ENCODE data around the gene OR5W2. TPM values are rescaled to one million over a fixed set of nuclear protein-coding genes. Genes with fewer than 3 reads are reported as not detected.
"Not testable (repeated sequence)": the region's sequence is repeated elsewhere in the genome, so short reads cannot be mapped to it uniquely, and the experiment has no call there.

Gene OR5W2
- total RNA-seq, 2 donors from 2014 or later = not detected

DNA sequence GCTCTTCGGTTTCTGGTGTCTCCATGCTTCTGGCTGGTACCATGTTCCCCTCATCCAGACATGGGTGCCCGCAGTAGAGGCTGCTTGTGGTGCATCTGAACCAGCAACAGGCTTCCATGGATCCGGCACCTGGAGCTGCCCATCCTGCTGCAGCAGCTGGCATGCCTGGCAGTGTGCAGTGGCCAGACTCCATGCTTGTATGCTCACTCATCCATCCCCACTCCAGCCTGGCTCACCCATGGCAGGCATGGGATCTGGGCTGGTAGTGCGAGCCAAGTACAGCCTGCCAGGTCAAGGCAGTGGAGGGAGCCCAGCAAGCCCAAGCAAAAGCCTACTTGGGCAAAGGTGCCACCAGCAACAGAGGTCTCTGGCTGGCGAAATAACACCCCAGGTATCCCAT lies 6.2 kb upstream of the OR5W2 start:
- TF ChIP-seq, protein P1, sequence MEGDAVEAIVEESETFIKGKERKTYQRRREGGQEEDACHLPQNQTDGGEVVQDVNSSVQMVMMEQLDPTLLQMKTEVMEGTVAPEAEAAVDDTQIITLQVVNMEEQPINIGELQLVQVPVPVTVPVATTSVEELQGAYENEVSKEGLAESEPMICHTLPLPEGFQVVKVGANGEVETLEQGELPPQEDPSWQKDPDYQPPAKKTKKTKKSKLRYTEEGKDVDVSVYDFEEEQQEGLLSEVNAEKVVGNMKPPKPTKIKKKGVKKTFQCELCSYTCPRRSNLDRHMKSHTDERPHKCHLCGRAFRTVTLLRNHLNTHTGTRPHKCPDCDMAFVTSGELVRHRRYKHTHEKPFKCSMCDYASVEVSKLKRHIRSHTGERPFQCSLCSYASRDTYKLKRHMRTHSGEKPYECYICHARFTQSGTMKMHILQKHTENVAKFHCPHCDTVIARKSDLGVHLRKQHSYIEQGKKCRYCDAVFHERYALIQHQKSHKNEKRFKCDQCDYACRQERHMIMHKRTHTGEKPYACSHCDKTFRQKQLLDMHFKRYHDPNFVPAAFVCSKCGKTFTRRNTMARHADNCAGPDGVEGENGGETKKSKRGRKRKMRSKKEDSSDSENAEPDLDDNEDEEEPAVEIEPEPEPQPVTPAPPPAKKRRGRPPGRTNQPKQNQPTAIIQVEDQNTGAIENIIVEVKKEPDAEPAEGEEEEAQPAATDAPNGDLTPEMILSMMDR (IDR thresholded peaks at IDR 0.05) = no peak
- H3K9me3 ChIP-seq = no peaks in the 10 kb centered on the region
- H3K9ac ChIP-seq (ENCODE audit: low read depth in 2 of 2, low read length in 2 of 2) = no peak overlapping the region
- no peak for DNase-seq
- H3K36me3 ChIP-seq = no peaks in the 10 kb centered on the region
- intact Hi-C loops (cut with DNase I) = no loop called here
- H3K27ac ChIP-seq = no peak overlapping the region
- no peak overlapping the region for H3K4me3 ChIP-seq
- no peaks in the 10 kb centered on the region for H3K27me3 ChIP-seq
- H3K4me1 ChIP-seq = no peaks in the 10 kb centered on the region

- no peaks in the 10 kb centered on the region for H3K36me3 ChIP-seq
- H3K27ac ChIP-seq = no peak overlapping the region
- no peak overlapping the region for H3K9ac ChIP-seq (ENCODE audit: low read depth in 2 of 2, low read length in 2 of 2)
- H3K9me3 ChIP-seq = no peaks in the 10 kb centered on the region
- no peak for DNase-seq
- no peaks in the 10 kb centered on the region for H3K27me3 ChIP-seq
- TF ChIP-seq, protein P1 (IDR thresholded peaks at IDR 0.05) = no peak
- H3K4me1 ChIP-seq = no peaks in the 10 kb centered on the region
- no peak overlapping the region for H3K4me3 ChIP-seq
- intact Hi-C loops (cut with DNase I) = no loop called here
Measured at GRCh38 chr11:55902308-55902707, 12.1 kb downstream of the OR5W2 start.

DNA sequence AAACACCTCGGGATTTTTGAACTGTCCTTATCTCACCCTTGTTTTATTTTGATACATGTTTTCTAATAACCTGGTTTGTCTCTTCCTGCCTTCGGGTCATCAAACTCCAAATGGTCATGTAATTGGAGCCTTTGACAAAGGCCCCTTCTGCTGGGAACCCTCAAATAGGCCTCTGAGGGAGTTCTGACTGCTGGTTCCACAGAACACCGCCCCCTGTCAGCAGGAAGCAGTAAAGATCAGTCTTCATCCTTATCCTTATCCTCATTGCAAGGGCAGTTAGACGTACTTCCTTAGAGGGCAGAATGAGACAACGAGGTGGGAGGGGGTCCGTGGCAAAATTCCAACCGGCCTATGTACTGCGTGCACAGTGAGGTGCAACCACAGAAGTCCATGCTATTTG lies 19.2 kb downstream of the OR5W2 start:
- DNase-seq = no peak
- Histone ChIP-seq H3K4me1 (no peaks in the 10 kb centered on the region), H3K27ac (no peak overlapping the region), H3K36me3 (no peaks in the 10 kb centered on the region), H3K27me3 (no peaks in the 10 kb centered on the region), H3K9me3 (no peaks in the 10 kb centered on the region), H3K4me3 (no peak overlapping the region), H3K9ac (ENCODE audit: low read depth in 2 of 2, low read length in 2 of 2) (no peak overlapping the region)
- intact Hi-C loops (cut with DNase I) = no loop called here
- TF ChIP-seq, protein P1 (IDR thresholded peaks at IDR 0.05) = no peak

- H3K4me3 ChIP-seq; H3K27ac ChIP-seq; H3K27me3 ChIP-seq; H3K9me3 ChIP-seq; DNase-seq; H3K4me1 ChIP-seq; H3K36me3 ChIP-seq; H3K9ac ChIP-seq (ENCODE audit: low read depth in 2 of 2, low read length in 2 of 2); intact Hi-C loops (cut with DNase I): not testable (repeated sequence)
Measured at GRCh38 chr11:55885481-55885880, 28.9 kb downstream of the OR5W2 start.

DNA sequence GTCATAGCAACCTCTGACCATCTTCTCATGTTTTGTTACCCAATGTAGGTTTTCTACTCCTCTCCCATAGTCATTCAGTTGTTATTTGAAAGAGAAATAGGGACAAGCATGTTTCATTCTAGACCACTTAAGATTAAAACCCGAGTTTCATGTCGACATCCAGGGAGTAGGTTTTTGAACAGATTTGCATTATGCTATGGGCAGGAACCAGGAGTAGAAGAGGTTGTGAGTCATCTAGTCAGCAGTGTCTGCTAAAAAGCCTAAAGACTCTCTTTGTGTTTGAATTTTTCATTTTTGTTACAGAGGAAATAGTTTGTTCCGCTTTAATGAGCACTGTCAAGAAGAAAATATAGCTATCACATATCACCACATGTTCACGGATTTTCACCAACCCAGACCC lies 29.4 kb downstream of the OR5W2 start:
- H3K9ac ChIP-seq (ENCODE audit: low read depth in 2 of 2, low read length in 2 of 2); H3K9me3 ChIP-seq; H3K27ac ChIP-seq; intact Hi-C loops (cut with DNase I); DNase-seq; H3K27me3 ChIP-seq; H3K4me3 ChIP-seq; H3K36me3 ChIP-seq; H3K4me1 ChIP-seq: not testable (repeated sequence)

DNA sequence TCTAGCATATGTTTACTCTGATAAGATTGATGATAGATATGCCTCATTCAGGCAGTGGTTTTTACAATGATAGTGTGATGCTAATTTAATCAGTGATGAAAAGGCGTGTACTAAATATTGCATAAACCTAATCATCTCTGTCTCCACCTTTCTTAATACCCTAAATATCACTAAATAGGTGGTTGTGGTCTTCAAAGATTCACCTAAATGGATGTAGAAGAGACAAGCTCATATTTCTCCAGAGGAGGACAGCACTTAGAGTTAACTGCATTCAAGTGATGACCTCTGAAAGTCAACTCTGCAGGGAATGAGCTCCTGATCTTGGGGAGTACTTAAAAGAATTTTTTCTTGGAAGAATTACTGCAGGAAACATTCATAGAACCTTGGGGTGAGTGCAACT lies 31.4 kb downstream of the OR5W2 start, which contains the start of gene TRIM51:
Gene TRIM51, plus strand, starts transcription at position 301 of the 400 bp plus-strand sequence. CDS start 2,132 bp downstream, outside the sequence.
- H3K27me3 ChIP-seq; H3K9me3 ChIP-seq; H3K27ac ChIP-seq; H3K4me3 ChIP-seq; H3K4me1 ChIP-seq; H3K9ac ChIP-seq (ENCODE audit: low read depth in 2 of 2, low read length in 2 of 2); intact Hi-C loops (cut with DNase I); DNase-seq; H3K36me3 ChIP-seq: not testable (repeated sequence)

- peak; percentile 25 for DNase-seq
- H3K4me1 ChIP-seq; H3K27me3 ChIP-seq; H3K9ac ChIP-seq (ENCODE audit: low read depth in 2 of 2, low read length in 2 of 2); H3K9me3 ChIP-seq; H3K36me3 ChIP-seq; intact Hi-C loops (cut with DNase I); H3K27ac ChIP-seq: not testable (repeated sequence)
- H3K4me3 ChIP-seq = peak overlapping the region; percentile 30
Measured at GRCh38 chr11:55873146-55873545, 41.2 kb downstream of the OR5W2 start.

DNA sequence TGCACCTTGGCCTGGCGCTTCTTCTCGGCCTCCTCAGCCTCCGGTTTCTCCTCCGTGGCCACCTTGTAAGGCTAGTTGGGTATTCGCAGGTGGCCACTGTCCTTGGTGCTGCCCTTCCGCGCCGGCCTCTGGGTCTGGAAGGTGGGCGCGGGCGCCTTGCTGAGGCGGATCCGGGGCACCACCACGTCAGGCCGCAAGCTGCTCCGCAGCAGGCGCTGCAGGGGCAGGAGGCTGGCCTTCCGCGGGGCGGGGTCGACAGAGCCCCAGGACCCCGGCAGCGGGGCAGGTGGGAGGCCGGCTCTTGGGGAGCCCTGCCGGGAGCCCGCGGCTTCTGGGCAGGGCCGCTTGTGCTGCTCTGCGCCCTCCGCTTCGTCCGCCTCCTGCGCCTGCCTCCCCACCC lies 41.7 kb downstream of the OR5W2 start:
- H3K36me3 ChIP-seq; intact Hi-C loops (cut with DNase I); H3K27ac ChIP-seq; H3K9ac ChIP-seq (ENCODE audit: low read depth in 2 of 2, low read length in 2 of 2); H3K27me3 ChIP-seq; H3K9me3 ChIP-seq; DNase-seq; H3K4me1 ChIP-seq: not testable (repeated sequence)
- peak overlapping the region; percentile 30 for H3K4me3 ChIP-seq

- H3K4me3 ChIP-seq; H3K27ac ChIP-seq; H3K36me3 ChIP-seq; H3K9ac ChIP-seq (ENCODE audit: low read depth in 2 of 2, low read length in 2 of 2); DNase-seq; intact Hi-C loops (cut with DNase I); H3K9me3 ChIP-seq; H3K4me1 ChIP-seq; H3K27me3 ChIP-seq: not testable (repeated sequence)
Measured at GRCh38 chr11:55867354-55867753, 47.0 kb downstream of the OR5W2 start.

Data from colonic mucosa (tissue), 4 donors.